ENCODE data around the gene TARM1. TPM values are rescaled to one million over a fixed set of nuclear protein-coding genes. Genes with fewer than 3 reads are reported as not detected.
A peak's percentile ranks its signal among the peaks of the same experiment; 100 is the strongest.

The TARM1 gene
- total and polyA plus RNA-seq, 2 experiments from 2014 or later: not detected

DNA sequence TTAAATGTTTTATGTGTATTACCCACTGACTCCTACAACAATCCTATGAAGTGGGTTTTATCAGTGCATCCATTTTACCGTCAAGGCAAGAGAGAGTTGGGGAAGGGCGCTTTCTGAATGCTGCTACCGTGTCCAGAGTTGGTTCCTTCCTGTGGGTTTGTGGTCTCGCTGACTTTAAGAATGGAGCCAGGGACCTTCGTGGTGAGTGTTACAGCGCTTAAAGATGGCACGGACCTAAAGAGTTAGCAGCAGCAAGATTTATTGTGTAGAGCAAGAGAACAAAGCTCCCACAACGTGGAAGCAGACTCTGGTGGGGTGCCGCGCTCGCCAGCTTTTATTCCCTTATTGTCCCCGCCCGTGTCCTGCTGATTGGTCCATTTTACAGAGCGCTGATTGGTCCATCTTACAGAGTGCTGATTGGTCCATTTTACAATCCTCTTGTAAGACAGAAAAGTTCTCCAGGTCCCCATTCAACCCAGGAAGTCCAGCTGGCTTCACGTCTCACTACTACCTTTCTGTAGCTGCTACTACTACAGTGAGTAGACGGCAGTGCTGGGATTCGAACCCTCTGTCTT is 13.3 kb upstream of the TARM1 start (continued):
- TF ChIP-seq REST (IDR thresholded peaks at IDR 0.05; ENCODE audit: unreplicated experiment) (no peak), JUNB (IDR thresholded peaks at IDR 0.05; ENCODE audit: unreplicated experiment) (no peak), CTCF (conservative IDR thresholded peaks at IDR 0.05; ENCODE audit: low read depth in 2 of 2) (no peak), EZH2phosphoT487 (IDR thresholded peaks at IDR 0.05; ENCODE audit: unreplicated experiment) (no peak)

- Mint-ChIP-seq H3K27me3 (ENCODE audit: insufficient read depth, low read depth, poor library complexity) (peaks cover 10% of the 10 kb centered on the region), H3K4me1 (peaks cover 5% of the 10 kb centered on the region; the same call in 2 of the 3 replicates), H3K9me3 (peaks cover 35% of the 10 kb centered on the region), H3K36me3 (ENCODE audit: low read depth) (peaks cover 5% of the 10 kb centered on the region; the same call in 2 of the 3 replicates), H3K4me3 (no peak overlapping the region), H3K27ac (no peak overlapping the region)
- TF ChIP-seq ZNF331 (CRISPR knock-in tag; IDR thresholded peaks at IDR 0.05; ENCODE audit: low read depth) (peak; percentile 93), CTCF (conservative IDR thresholded peaks at IDR 0.05; ENCODE audit: low read depth in 2 of 2) (no peak)
- Histone ChIP-seq H3K4me3 (no peak overlapping the region), H3K36me3 (ENCODE audit: insufficient read depth) (no peaks in the 10 kb centered on the region), H3K4me2 (no peak overlapping the region), H3F3A (replicated peaks; ENCODE audit: low read depth) (no peaks in the 10 kb centered on the region), H3K9me2 (ENCODE audit: insufficient read depth) (no peaks in the 10 kb centered on the region), H4K20me1 (replicated peaks; ENCODE audit: insufficient read depth) (no peaks in the 10 kb centered on the region), H3K27me3 (ENCODE audit: insufficient read depth) (no peaks in the 10 kb centered on the region), H3K79me2 (replicated peaks; ENCODE audit: insufficient read depth) (no peaks in the 10 kb centered on the region), H3K27ac (ENCODE audit: low read depth) (no peak overlapping the region), H3K4me1 (ENCODE audit: insufficient read depth) (peaks cover 8% of the 10 kb centered on the region; the same call in 1 of the 2 replicates), H2AFZ (no peak overlapping the region)
- ATAC-seq (no peak), DNase-seq (ENCODE audit: low spot score) (no peak)
These were observed 3.2 kb upstream of the TARM1 start for GRCh38 chr19:54084410-54084809.

All from GM23338 (cell line).